HG02623 (cell line): ENCODE data around the gene PTX3.

Experiments used
- ATAC-seq: cut with Tn5 transposase; IDR thresholded peaks from one replicate; pipeline ENCODE4 v1.9.1; 2021; ENCODE audit warnings: moderate library complexity; ENCODE audit not compliant: unreplicated experiment

Gene PTX3

DNA sequence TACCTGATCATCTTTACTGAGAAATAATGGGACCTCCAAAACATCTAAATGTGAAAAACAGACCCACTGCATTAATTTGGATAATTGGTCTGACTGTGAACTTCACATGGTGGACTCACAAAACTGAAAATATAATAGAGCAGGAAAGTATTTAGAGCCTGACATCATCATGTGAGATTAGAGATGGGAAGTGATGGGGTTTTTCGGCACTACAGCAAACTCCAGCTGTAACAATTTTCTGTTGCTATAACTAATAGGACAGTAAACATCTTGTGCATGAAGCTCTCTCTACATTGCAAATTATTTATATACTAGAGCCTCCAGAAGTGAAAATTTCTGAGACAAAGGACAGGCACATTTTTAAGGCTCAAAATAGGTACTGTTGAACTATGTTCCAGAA, 34.4 kb downstream of the PTX3 start:
- ATAC-seq, result no peak

GRCh38 chr3:157472648-157473047, 36.0 kb downstream of the PTX3 start:
- ATAC-seq, result no peak

DNA sequence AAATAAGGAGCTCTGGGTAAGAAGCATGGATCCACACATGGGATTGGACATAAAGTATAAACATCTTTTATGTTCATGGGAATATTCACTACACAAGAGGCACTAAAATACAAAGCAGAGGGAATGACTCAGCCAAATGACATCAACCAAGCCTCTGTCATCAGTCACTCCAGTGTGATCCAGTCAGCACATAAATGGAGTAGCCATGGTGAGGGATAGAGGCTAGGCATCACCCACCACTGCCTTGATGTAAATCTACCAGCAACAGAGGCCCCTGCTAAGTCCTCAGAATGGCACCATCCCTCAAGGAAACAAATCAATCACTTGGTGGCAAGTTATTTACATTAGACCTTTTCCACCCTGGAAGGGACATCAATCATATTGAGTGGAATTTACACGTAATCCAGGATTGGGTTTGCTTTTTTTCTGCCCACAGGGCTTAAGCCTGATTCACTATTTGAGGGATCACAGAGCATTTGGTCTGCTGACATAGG, 39.3 kb downstream of the PTX3 start:
- no peak for ATAC-seq

DNA sequence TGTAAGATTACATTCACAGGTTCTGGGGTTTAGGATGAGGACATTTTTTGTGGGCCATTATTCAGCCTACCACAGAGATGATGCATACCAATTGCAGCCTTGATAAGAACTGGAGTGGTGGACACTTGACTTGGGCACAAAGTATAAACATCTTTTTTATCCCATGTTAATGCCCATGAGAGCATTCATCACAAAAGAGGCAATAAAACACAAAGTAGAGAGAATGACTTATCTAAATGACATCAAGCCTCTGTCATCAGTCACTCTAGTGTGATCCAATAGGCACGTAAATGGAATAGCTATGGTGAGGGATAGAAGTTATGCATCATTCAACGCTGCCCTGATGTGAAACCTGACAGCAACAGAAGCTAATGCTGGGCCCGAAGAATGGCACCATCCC, 40.8 kb downstream of the PTX3 start:
- ATAC-seq, result no peak

GRCh38 chr3:157479464-157480243, 43.0 kb downstream of the PTX3 start:
- no peak for ATAC-seq

- ATAC-seq, result no peak
Measured at GRCh38 chr3:157487339-157487738, 50.7 kb downstream of the PTX3 start.

- no peak for ATAC-seq
Measured at GRCh38 chr3:157488144-157488543, 51.5 kb downstream of the PTX3 start.

- no peak for ATAC-seq
Measured at GRCh38 chr3:157491136-157491535, 54.5 kb downstream of the PTX3 start.
